ENCODE data around the gene SLC12A7.

Gene SLC12A7

DNA sequence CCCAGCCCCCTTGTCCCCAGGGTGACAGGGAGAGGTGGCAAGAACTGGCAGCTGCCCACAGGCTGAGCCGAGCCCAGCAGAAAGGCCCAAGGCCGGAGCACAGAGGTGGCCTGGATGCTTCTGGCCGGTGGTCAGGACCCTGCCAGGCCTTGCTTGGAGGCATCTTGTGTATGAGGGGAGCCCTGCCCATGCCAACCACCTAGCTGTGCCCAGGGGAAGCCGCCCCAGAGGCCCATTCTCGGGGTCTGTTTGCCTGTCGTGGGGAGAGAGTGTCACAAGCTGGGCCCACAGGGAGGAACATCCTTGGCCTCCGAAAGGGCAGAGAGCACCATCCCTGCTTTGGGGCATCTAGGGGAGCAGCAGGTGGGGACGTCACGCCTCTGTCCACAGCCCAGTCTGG is 93.3 kb downstream of the SLC12A7 start:
- no peak for DNase-seq (ENCODE audit: low read depth)

DNA sequence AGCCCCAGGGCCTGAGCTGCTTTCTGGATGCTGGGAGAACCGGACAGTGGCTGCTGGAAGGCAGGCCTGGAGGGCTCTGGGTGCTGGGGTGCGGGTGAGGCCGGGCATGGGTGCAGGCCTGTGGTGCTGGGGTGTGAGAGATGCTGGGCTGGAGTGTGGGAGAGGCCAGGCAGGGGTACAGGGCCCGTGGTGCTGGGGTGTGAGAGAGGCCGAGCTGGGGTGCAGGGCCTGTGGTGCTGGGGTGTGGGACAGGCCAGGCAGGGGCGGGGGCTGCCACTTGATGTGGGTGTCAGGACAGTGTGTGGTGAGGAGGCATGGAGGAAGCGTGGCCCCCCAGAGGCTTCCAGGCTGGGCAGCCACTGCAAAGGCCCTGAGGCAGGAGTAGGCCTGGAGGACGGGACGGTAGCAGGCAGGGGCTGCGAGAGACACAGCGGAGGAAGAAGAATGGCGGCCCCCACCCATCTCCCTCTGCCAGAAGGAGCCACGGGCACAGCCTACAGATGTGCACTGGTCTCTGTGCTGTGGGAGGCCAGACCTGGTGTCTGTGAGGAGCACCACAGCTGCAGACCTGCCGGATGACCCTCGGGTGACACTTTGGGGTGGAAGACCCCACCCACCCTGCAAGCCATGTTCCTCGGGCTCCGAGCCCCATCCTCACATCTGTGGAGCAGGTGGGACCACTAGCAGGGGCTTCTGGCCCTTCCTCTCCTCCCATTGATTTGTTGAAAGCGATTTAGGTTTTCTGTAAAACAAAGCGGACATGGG is 94.0 kb downstream of the SLC12A7 start:
- no peak for DNase-seq (ENCODE audit: low read depth)

DNA sequence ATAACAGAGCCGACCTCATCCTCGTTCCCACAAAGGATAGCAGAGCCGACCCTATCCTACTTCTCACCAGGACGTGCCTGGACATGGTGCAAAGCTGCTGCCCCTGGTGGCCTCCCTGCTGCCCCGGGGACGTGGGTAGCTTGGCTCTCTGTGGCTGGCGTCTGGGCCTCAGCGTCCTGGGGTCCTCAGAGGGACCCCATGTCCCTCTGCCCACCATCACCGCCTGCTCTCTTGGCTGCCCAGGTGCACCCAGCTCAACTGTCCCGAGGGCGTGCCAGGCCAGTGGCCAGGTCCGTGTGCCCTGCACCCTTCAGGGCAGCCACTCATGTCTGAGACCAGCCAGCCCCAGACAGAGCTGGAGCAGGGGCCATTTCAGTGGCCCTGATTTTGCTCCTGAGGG is 94.8 kb downstream of the SLC12A7 start:
- DNase-seq (ENCODE audit: low read depth) = no peak

DNA sequence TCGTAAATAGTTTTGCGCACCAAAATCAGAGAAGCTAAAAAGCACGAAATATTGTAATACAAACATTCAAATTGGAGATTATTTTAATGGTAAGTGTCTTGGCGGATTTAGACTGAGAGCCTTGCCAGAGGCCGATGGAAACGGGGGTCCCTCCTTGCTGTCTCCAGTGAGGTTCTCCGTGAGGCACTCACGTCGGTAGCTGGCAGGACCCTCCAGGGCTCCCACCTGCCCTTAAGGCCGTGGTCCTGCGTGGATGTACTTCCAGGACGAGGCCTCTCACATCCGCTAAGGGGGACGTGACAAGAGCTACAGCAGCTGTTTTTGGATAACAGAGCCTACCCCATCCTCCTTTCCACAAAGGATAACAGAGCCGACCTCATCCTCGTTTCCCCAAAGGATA is 95.4 kb downstream of the SLC12A7 start:
- DNase-seq (ENCODE audit: low read depth) = no peak

DNA sequence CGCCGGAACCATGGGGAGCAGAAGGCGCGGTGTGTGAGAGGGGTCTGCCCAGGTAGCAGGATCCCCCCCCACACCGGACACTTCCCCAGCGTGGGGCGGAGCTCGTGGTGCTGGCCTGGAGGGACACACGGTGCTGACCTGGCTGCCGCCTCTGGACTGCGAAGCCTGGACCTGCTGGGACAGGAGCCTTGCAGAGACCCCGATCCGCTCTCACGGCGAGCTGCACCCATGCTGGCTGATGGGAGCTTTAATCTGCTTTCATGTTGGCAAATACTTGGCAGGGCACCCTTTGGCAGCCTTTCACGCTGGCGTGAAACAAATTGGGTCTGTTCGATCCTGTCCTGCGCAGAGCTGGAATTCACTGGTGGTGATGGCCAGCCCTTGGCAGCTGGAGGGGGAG is 95.8 kb downstream of the SLC12A7 start:
- no peak for DNase-seq (ENCODE audit: low read depth)

DNA sequence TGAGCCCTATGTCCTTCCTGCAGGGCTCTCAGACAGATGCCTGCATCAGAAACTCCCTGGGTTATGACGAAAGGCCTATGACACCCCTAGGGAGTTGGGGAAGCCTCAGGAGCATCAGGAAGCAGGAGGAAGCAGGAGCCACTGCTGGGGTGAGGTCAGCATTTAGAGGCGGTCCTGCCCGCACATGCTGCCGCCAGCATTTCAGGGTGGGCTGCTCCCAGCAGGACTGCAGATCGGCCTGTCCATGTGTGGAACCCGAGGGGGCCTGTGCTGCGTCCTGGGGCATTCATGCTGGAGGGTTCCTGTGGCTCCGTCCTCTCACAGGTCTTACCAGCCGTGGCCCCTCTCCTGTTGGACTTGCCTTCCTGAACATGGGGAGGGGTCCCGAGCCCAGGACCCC is 96.4 kb downstream of the SLC12A7 start:
- no peak for DNase-seq (ENCODE audit: low read depth)

DNA sequence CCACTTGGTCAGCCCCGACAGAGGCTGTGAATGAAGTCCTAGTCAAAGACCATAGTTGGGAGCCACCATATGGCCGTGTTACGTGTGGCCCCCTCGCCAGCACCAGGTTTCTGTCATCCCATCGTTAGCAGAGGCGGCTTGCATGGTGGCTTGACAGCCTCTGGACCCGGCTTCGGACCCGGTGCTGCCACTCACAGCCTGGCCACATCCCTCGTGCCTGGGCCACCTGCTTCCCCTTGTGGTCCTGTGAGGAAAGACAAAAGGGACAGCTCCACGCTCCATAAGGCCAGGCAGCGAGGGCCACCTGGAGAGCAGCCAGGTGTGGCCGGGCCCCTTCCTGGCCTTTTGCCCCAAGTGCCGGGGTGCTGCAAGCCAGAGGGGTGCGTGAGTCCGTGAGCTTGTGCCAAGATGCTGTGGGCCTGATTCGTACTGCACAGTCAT is 97.1 kb downstream of the SLC12A7 start:
- no peak for DNase-seq (ENCODE audit: low read depth)

DNA sequence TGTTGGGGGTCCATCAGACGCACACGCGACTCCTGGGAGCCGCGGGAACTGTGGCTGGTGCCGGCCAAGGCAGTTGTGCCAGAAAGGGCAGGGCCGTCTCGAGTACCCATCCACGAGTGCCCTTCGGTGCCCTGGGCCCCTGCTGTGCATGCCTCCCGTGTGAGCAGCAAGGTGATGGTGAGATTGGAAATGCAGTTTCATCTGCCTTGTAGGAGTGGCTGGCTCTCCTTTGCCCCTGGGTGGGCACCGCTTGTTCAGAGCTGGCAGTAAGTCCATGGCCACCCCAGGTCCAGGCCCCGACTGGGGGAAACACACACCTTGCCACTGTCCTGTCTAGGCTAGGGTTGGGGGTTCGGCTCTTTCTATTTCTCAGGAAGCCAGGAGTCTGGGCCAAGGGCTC is 97.5 kb downstream of the SLC12A7 start:
- no peak for DNase-seq (ENCODE audit: low read depth)

DNA sequence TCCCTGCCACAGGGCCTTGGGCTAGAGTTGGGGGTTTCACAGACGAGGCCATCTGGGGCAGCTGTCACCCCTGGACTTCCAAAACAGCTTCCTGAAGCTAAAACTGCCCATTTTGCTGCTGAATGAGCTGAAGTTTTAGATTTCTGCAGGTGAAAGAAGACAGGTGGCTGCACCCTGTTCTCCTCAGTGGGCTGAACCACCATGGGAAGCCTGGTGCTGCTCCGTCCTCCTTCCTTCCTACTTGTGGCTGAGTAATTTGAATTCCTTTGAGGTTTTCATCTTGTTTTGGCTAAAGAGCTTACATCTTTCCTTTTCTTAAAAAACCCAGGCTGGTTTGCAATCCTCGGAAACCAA is 97.9 kb downstream of the SLC12A7 start:
- no peak for DNase-seq (ENCODE audit: low read depth)

DNA sequence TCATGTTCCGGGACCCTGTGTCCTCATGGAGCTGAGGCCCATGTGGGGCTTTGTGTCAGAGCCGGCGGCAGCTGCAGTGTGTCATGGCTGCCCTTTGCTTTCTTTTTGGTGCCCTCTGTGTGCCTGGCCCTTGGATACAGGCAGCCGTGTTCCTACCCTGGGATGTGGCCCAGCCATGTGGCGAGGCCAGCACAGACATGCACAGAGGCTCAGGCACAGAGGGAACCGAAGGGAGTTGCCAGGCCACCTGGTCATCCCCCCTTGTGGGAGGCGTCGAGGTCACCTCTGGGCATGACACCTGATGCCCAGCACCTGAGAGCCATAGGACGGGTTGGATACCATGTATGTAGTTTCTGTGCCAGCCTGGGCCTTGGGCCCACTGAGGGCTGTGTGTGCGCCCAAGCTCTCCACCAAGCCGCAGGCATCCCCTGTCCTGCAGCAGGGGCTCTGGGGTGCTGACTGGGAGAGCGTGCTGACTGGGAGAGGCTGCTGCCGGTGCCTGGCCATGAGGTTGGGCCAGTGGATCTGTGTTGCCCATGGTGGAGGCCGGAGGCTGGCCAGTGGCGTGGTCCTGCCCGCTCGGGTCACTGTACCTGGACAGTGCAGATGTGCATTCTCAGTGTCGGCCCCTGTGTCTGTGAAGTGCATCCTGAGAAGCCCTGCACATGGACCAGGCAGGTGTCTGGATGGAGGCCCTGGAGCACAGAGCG is 98.5 kb downstream of the SLC12A7 start:
- DNase-seq (ENCODE audit: low read depth) = no peak

DNA sequence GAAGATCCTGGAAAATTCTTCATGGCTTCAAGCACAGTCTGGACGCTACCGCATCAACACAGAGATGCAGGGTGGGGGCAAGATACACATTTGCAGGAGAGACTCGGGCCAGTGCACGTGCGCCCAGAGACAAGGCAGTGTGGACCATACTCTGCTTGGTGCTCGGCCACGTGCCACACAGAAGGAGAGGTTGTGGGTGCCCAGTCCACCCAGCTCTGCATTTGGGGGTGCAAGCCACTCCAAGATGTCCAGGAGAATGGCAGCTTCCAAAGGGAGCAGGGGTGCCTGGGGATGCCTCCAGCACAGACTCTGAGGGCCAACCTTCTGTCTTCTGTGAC is 99.0 kb downstream of the SLC12A7 start:
- no peak for DNase-seq (ENCODE audit: low read depth)

DNA sequence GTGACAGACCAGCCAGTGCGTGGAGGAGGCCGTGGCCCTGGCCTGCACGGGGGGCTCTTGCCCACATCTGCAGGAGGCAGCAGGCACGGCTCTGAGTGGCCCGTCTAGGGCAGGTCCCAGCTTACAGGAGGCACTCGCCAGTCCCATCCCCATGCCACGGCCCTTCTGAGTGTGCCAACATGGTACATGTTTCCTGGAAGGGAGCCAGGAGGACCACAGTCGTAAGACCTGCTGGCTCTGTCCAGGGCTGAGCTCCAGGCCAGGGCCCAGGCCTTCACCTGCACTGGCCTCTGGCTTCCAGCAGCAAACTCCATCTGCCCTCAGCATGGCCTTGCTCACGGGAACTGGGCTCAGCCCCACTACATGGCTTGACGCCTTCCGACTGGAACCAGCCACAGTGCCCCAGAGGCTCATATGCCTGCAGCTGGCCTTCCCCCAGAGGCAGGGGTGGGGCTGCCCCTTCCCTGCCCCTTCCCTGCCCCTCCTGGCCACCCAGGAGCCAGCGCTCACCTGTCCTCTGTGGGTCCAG is 99.5 kb downstream of the SLC12A7 start:
- DNase-seq (ENCODE audit: low read depth) = no peak

DNA sequence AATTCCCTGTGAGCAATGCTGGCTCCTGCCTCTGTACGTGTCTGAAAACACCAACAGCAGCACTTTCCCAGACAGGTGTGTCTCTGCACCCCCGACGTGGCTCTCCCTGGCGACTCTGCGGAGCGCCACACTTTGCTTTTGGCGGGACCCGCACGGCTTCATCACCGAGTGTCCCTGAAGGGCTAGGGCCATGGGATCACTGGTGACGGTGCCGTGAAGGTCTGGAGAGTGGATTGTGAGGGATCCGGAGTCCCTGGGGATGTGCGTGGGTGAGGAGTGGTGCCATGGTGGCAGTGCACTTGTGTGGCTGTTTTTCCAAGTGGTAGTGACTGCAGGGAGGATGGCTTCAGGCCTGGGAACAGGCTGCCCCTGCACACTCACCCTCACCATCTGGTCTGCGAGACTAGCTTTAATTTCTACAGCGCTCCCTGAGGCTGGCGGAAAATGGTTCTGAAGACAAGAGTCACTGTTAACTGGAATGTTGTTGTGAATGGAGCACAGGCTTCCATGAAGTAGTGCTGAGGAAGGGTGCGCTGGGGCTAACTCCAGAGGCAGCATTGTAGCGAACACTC is 100.0 kb downstream of the SLC12A7 start:
- no peak for DNase-seq (ENCODE audit: low read depth)

DNA sequence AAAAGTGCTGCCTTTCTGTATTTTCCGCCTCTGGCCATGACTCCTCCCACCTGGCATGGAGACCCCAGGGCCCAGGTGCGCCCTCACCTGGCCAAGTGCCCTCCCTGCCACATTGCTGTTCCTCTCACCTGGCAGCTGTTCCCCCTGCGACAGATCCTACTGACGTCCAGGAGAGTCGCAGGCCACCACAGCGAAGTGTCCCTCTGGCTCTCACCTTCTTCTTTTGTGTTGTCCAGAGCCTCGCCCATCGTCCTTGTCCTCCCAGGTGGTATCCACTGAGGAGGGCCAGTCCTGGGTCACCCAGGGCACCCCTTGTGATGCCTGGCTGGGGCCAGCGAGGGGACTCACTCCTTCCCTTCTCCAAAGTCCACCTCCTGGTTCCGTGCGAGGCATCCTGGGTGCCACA is 100.6 kb downstream of the SLC12A7 start:
- DNase-seq (ENCODE audit: low read depth) = no peak

DNA sequence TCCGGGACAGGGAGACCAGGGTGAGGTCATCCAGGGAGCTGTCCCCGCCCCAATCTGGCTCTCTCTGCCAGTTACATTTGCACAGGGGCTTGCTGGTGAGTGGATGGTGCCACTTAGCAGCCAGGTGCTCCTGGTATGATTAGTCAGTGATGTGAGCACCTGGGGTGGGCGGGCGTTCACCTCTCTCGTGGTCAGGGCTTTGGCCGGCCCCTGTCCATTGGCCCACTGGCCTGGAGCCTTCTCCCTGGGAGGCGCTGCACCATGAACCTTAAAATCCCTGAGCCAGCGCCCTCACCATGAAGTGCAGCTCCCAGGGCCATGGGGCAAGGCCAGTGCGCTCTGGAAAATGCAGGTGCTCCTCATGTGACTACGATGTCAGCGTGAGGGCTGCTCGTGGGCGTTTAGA is 101.2 kb downstream of the SLC12A7 start:
- no peak for DNase-seq (ENCODE audit: low read depth)

DNA sequence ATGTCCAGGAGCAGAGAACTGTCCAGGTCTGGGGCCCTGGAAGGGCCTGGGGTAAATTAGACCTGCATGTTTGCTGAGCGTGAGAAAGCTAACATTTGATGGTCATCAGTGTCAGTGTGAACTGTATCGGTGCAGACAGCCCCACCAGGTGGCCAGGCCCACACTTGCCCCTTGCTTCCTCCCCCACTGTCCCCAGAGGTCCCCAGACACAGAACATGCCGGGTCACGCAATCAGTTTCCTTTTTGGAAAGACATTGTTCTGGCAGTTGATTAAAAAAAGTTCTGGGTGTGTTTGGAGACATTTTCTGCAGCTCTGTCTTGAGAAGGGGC is 101.7 kb downstream of the SLC12A7 start:
- no peak for DNase-seq (ENCODE audit: low read depth)

DNA sequence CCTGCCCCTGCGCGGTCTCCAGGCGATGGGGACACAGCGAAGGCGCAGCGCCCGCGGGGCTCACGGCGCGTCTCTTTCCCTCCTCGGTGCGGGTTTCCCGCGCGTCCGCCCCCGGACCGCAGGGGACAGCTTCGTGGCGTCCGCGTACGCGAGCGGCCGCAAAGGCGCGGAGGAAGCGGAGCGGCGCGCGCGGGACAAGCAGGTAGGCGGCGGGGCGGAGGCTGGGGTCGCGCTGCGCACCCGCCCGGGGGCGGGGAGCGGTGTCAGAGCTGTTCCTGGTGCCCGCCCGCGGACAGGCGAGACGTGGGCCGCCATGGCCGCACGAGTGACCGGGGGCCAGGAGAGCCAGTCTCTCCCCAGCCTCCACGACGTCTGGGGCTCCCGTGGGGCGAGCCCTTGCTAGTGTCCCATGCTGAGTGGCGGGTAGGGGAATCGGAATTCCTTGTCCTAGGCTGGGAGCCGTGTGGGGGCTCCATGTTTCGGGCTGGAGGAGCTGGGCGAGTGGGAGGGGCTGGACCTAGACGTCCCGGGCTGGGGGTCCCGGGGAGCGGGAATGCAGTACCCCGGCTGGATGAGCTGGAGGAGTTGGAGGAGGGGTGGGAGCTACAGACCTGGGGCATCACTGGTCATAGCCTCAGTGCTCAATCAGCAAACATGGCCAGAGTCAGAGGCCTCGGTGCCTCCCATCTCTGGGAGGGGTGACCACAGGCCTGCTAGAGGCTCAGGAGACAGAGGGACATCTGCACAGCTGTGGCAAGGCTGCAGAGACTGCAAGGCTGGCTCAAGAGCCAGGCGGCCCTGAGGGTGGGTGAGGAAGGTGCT is 102.3 kb downstream of the SLC12A7 start:
- no peak for DNase-seq (ENCODE audit: low read depth)

DNA sequence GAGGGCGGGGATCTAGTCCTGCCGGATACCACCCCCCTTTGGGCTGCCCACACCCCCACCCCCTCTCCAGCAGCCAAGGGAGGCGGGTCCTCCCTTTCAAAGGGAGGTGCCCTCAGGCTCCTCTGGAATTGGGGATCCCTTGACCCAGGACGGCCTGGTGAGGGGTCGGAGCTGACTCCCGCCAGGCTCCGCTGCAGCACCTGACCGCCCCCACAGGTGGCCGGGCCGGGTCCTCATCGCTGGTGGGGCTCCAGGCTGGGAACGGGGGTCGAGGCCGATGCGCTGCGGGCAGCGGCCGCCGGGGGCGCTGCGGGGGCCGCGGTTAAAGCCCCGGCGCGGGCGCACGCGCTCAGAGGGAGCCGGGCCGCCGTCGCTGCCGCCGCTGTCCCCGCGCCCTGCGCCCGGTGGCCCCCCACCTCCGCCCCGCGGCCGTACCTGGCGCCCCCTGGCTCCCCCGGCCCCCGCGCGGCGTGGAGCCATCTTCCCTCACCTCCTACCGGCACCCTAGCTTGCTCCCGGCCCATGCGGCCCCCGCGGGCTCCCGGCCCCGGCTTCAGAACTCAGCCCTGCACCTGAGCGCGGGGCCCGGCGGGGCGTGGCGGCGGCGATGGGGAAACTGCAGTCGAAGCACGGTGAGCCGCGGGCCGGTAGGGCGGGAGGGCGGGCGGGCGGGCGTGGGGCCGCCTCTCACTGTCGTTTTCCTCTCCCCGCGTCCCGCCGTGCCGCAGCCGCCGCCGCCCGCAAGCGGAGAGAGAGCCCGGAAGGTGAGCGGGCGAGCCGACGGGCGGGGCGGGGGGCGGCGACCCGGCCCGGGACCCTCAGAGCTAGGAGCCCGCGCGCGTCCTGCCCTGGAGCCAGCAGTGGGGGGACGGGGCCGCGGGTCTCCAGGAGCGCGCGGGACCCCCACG is 103.2 kb downstream of the SLC12A7 start, which contains the start of gene NKD2:
Gene NKD2, plus strand, starts transcription at position 352 of the 908 bp plus-strand sequence. Its CDS starts 256 bp downstream, at position 608.
- DNase-seq (ENCODE audit: low read depth) = no peak

DNA sequence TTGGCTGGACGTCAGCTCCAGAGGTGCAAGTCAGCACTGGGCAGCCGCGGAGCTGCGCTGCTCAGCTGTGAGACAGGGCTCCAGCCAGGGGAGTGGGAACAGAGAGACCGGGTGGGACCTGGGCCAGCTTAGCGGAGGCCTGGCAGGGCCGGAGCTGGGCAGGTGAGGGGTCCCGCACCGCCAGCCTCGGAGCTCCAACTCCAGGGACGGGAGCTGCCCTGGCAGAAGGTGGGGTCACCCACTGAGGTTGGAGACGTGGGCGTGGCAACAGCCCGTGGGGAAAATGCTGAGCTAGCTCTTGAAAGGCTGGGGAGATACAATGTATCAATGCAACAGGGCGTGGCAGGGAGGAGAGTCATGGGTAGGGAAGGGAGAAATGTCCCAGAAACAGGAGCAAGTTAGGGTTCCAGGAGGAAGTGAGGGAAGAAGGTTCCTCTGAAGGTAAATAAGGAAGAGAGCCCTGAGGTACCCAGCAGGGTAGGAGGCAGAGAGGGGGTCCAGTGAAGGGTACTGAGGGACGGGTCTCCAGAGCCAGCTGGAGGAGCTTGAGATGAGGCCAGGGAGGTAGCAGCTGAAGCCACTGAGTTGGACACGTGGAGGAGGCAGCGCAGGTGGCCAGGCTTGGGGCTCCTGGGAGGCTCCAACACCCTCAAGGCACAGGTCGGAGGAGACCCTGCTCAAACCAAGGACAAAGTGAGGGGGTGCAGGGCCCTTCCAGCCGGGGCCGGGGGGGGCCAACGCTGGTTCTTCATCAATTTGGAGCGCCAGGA is 104.0 kb downstream of the SLC12A7 start:
- DNase-seq (ENCODE audit: low read depth) = no peak

DNA sequence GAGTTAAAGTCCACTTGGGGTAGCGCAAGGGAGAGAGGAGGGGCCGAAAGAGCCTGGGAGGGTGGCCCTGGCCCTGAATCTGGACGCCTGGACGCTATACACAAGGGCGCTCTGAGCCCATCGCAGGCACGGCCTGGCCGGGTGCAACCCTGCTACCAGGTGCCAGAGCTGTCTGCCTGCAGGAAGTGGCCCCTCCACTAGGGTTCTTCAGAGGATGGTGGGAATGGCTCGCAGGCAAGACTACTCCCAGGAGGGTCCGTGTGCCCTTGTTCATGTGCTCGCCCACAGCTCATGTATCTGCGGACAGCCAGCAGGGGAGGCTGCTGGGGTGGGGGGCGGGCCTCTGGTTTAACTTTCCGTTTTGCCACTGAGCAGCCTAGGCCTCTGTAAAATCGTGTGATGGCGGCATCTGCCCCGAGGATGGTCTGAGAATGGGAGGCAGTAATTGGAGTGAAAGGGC is 104.6 kb downstream of the SLC12A7 start:
- no peak for DNase-seq (ENCODE audit: low read depth)
